ENCODE results near the gene MMP20.

MMP20 gene

DNA sequence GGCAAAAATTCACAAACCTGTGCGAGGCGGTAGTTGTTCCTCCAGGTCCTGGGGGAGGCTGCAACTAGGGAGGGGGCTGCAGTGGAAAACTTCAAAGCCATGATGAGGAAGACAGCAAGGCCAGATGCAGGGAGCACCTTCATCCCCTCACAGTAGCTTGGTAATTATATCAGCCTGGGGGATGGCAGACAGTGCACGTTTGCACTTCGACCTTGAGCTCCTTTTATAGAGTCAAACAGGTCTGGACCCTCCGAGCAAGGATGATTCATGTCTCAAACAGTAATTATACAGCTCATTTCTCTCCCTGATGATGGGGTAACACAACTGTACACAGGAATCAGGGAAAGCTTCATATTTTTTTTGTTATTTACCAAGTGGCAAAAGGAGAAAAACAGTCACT, at the start of gene MMP20:
TSS of gene MMP20 (minus strand) at position 156 of the 400 bp plus-strand sequence. CDS start at position 143, 13 bp downstream.
- TF ChIP-seq GATA3 (IDR thresholded peaks at IDR 0.05; ENCODE audit: low read depth, low read length), result no peak
- TF ChIP-seq GATA2 (IDR thresholded peaks at IDR 0.05; ENCODE audit: low read depth, low read length), result no peak

- TF ChIP-seq GATA3 (IDR thresholded peaks at IDR 0.05; ENCODE audit: low read depth, low read length) (no peak), GATA2 (IDR thresholded peaks at IDR 0.05; ENCODE audit: low read depth, low read length) (no peak)
Observed at GRCh38 chr11:102669664-102670063, 44.5 kb upstream of the MMP20 start.

DNA sequence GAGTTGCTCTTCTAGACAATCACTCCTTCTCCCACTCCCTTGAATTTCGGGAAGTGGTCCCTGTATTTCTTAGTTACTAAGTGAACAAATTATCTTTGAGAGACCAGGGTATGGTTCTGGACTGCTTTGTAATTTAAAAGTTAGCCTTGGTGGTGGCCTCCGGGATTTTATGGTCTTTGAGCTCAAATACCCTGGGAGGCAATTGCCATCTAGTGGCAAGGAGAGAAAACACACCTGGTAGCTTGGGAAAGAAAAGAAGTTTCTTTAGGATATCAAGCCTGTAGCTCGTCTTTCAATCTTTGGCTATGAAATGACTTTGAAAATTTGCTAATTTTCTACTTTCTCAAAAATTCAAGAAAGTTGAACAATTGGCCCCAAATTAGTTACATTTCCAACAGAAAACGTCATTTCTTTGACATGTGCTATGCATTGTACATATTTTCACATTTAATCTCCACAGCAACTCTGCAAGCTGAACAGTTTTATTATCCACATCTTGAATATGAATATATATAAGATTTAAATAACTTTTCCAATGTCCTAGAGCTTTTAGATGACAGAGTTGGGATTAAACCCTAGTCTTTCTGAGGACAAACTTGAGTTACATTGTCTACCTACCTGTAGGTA, 41.3 kb upstream of the MMP20 start:
- no peak for TF ChIP-seq GATA2 (IDR thresholded peaks at IDR 0.05; ENCODE audit: low read depth, low read length)
- TF ChIP-seq GATA3 (IDR thresholded peaks at IDR 0.05; ENCODE audit: low read depth, low read length), result no peak

- no peak for TF ChIP-seq GATA3 (IDR thresholded peaks at IDR 0.05; ENCODE audit: low read depth, low read length)
- TF ChIP-seq GATA2 (IDR thresholded peaks at IDR 0.05; ENCODE audit: low read depth, low read length), result no peak
Observed at GRCh38 chr11:102664001-102664752, 39.0 kb upstream of the MMP20 start.

- TF ChIP-seq GATA2 (IDR thresholded peaks at IDR 0.05; ENCODE audit: low read depth, low read length) (no peak), GATA3 (IDR thresholded peaks at IDR 0.05; ENCODE audit: low read depth, low read length) (no peak)
Observed at GRCh38 chr11:102662607-102663006, 37.5 kb upstream of the MMP20 start.

DNA sequence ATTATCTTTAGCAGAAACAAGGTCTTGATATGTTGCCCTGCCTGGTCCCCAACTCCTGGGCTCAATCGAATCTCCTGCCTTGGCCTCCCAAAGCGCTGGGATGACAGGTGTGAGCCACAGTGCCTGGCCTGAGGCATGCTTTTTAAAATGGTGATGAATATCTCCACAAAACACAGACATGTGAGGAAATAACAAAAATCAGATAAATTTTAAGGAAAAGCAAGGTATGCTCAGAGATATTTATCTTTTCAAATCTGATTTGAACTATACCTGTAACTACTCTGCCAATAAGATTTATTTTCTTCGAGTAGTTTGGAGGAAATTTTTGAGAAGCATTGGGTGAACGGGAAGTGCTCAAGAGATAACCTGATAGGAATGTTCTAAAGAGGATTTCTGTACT, 35.9 kb upstream of the MMP20 start:
- no peak for TF ChIP-seq GATA3 (IDR thresholded peaks at IDR 0.05; ENCODE audit: low read depth, low read length)

DNA sequence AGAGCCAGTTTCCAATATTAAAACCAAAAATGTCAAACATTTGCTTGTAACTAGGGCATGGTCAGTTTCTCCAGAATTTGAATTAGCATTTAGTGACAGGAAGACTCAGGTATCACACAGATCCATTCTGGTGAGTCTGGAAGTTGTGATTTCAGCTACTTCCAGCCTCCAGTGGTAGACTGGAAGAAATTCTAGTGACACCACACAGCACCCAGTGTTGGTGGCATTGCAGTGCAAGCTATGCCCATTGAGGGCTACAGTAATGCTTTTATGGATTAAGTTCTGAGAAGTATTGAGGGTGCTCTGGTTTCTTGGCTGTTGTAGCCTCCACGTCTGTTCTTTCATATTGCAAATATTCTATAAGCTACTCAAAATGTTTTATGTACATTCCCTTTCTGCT, 31.4 kb upstream of the MMP20 start:
- TF ChIP-seq GATA3 (IDR thresholded peaks at IDR 0.05; ENCODE audit: low read depth, low read length) (no peak), GATA2 (IDR thresholded peaks at IDR 0.05; ENCODE audit: low read depth, low read length) (no peak)

- TF ChIP-seq GATA2 (IDR thresholded peaks at IDR 0.05; ENCODE audit: low read depth, low read length) (no peak), GATA3 (IDR thresholded peaks at IDR 0.05; ENCODE audit: low read depth, low read length) (no peak)
Observed at GRCh38 chr11:102655547-102655946, 30.4 kb upstream of the MMP20 start.

- TF ChIP-seq GATA3 (IDR thresholded peaks at IDR 0.05; ENCODE audit: low read depth, low read length) (no peak), GATA2 (IDR thresholded peaks at IDR 0.05; ENCODE audit: low read depth, low read length) (no peak)
Observed at GRCh38 chr11:102654761-102655160, 29.6 kb upstream of the MMP20 start.

DNA sequence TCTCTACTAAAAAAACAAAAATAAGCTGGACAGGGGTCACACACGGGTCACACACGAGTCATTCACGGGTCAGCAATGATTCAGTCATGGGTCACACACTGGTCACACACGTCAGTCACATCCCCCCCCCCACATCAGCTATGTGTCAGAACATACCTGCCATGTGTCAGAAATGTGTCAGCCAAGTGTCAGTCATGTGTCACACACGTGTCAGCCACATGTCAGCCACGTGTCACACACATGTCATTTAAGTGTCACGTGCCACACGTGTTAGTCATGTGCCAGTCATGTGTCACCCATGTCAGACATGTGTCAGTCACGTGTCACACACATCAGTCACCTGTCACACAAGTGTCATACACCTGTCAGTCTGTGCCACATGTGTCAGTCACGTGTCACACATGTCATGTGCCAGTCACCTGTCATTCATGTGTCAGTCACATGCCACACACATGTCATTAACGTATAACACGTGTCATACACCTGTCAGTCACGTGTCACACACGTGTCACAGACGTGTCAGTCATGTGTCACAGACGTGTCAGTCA, 28.7 kb upstream of the MMP20 start:
- TF ChIP-seq GATA2 (IDR thresholded peaks at IDR 0.05; ENCODE audit: low read depth, low read length), result no peak
- no peak for TF ChIP-seq GATA3 (IDR thresholded peaks at IDR 0.05; ENCODE audit: low read depth, low read length)

GRCh38 chr11:102647430-102647829, 22.3 kb upstream of the MMP20 start:
- TF ChIP-seq GATA2 (IDR thresholded peaks at IDR 0.05; ENCODE audit: low read depth, low read length) (no peak), GATA3 (IDR thresholded peaks at IDR 0.05; ENCODE audit: low read depth, low read length) (no peak)

DNA sequence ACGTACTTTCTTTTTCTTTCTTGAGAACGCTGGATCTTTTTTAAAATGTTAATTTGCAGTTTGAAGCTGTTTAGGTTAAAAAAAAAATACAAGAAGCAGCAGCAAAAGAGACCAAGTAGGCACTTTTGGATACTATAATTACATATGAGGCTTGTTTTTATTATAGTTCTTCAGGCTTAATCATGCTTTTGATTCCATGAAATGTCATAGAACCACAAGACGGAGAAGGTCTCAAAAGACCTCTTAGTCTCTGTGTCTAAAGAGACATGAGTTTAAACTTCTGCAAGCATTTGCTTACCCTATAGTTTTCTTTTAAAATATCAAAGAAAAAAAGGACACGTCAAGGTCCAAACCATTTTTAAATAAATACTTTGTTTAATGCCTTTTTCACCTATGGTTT, 18.8 kb upstream of the MMP20 start:
- TF ChIP-seq GATA3 (IDR thresholded peaks at IDR 0.05; ENCODE audit: low read depth, low read length) (no peak), GATA2 (IDR thresholded peaks at IDR 0.05; ENCODE audit: low read depth, low read length) (no peak)

GRCh38 chr11:102640946-102641345, 15.8 kb upstream of the MMP20 start:
- TF ChIP-seq GATA2 (IDR thresholded peaks at IDR 0.05; ENCODE audit: low read depth, low read length) (no peak), GATA3 (IDR thresholded peaks at IDR 0.05; ENCODE audit: low read depth, low read length) (no peak)

- no peak for TF ChIP-seq GATA2 (IDR thresholded peaks at IDR 0.05; ENCODE audit: low read depth, low read length)
Observed at GRCh38 chr11:102639656-102640055, 14.5 kb upstream of the MMP20 start.

DNA sequence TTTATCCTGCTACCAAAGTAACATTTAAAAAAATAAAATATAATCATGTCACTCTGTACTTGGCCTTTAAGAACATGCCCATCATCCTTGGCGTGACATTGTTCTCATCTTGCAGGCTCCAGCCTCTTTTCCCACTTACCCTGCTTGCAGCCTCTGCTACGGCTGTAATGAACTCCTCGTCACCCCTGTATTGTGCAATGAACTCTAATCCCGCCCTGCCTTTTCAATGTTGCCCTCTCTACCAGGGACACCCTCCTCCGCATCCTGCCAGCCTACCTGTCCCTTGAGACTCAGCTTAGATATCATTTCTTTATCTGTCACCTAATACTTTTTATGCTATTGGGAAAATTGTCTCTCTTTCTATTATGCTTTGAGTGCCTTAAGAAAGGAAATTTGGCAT, 12.6 kb upstream of the MMP20 start:
- no peak for TF ChIP-seq GATA2 (IDR thresholded peaks at IDR 0.05; ENCODE audit: low read depth, low read length)
- no peak for TF ChIP-seq GATA3 (IDR thresholded peaks at IDR 0.05; ENCODE audit: low read depth, low read length)

Data from SH-SY5Y (cell line).